HG02852 (cell line): ENCODE results near the gene REM1.
"Not testable (repeated sequence)": the region's sequence is repeated elsewhere in the genome, so short reads cannot be mapped to it uniquely, and the experiment has no call there.

Experiments used
- ATAC-seq: cut with Tn5 transposase; IDR thresholded peaks from one replicate; pipeline ENCODE4 v1.9.1; 2021; ENCODE audit warnings: mild to moderate bottlenecking, moderate library complexity; ENCODE audit not compliant: unreplicated experiment

REM1 gene

GRCh38 chr20:31474758-31475427 lies at the start of gene REM1, which contains the start of gene DEFB124:
Gene REM1 (plus strand): TSS chr20:31475288. CDS start chr20:31476446, 1,158 bp downstream.
Gene DEFB124 (minus strand): TSS chr20:31475127. CDS start chr20:31473013, 2,114 bp downstream.
- ATAC-seq: no peak

GRCh38 chr20:31425797-31426196 lies 49.3 kb upstream of the REM1 start:
- no peak for ATAC-seq

GRCh38 chr20:31426891-31427551 lies 48.1 kb upstream of the REM1 start:
- ATAC-seq: not testable (repeated sequence)

- not testable (repeated sequence) for ATAC-seq
Observed at GRCh38 chr20:31427576-31427975, 47.5 kb upstream of the REM1 start.

GRCh38 chr20:31430568-31431115 lies 44.4 kb upstream of the REM1 start:
- no peak for ATAC-seq

- ATAC-seq: no peak
Observed at GRCh38 chr20:31440012-31440659, 35.0 kb upstream of the REM1 start, which contains the start of gene DEFB123. Gene DEFB123 (plus strand): TSS chr20:31440632. CDS start chr20:31440699, 67 bp downstream.

GRCh38 chr20:31446084-31446819 lies 28.8 kb upstream of the REM1 start:
- ATAC-seq: no peak

GRCh38 chr20:31449511-31450414 lies 25.3 kb upstream of the REM1 start:
- no peak for ATAC-seq

- no peak for ATAC-seq
Observed at GRCh38 chr20:31452575-31452974, 22.5 kb upstream of the REM1 start.

GRCh38 chr20:31454361-31454760 lies 20.7 kb upstream of the REM1 start:
- ATAC-seq: no peak

- ATAC-seq: not testable (repeated sequence)
Observed at GRCh38 chr20:31470946-31471345, 4.1 kb upstream of the REM1 start.

GRCh38 chr20:31472395-31473330 lies 2.4 kb upstream of the REM1 start:
- no peak for ATAC-seq

GRCh38 chr20:31473331-31474096 lies 1.6 kb upstream of the REM1 start:
- ATAC-seq: no peak

- peak; percentile 71 for ATAC-seq
Observed at GRCh38 chr20:31474097-31474436, 1.0 kb upstream of the REM1 start.

- ATAC-seq: no peak
Observed at GRCh38 chr20:31475472-31476293, 595 bp downstream of the REM1 start.

GRCh38 chr20:31476294-31476585 lies 1.2 kb downstream of the REM1 start:
- ATAC-seq: no peak

- ATAC-seq: no peak
Observed at GRCh38 chr20:31476643-31477215, 1.6 kb downstream of the REM1 start.
